ENCODE measurements around the gene RGL1. TPM values are rescaled to one million over a fixed set of nuclear protein-coding genes. Genes with fewer than 3 reads are reported as not detected.

RGL1 gene
- total RNA-seq, 2 donors from 2014 or later, result 1.0 to 1.4 TPM

GRCh38 chr1:183896466-183897048 lies 91.6 kb downstream of the RGL1 start:
- peaks cover 5% of the 10 kb centered on the region for H3K4me1 Mint-ChIP-seq
- H3K4me3 Mint-ChIP-seq, result no peak overlapping the region
- DNase-seq, result no peak
- no peaks in the 10 kb centered on the region for H3K9me3 ChIP-seq (ENCODE audit: control insufficient read depth, low read length, poor library complexity, severe bottlenecking)
- ATAC-seq, result no peak
- peaks cover 6% of the 10 kb centered on the region for H3K36me3 Mint-ChIP-seq (ENCODE audit: low read depth)
- H3K27ac Mint-ChIP-seq, result no peak overlapping the region
- no peaks in the 10 kb centered on the region for H3K27me3 Mint-ChIP-seq

GRCh38 chr1:183898001-183898396 lies 93.1 kb downstream of the RGL1 start:
- H3K4me3 Mint-ChIP-seq, result no peak overlapping the region
- peaks cover 5% of the 10 kb centered on the region for H3K4me1 Mint-ChIP-seq
- ATAC-seq (no peak), DNase-seq (no peak)
- no peak overlapping the region for H3K27ac Mint-ChIP-seq
- no peaks in the 10 kb centered on the region for H3K9me3 ChIP-seq (ENCODE audit: control insufficient read depth, low read length, poor library complexity, severe bottlenecking)
- H3K27me3 Mint-ChIP-seq, result no peaks in the 10 kb centered on the region
- H3K36me3 Mint-ChIP-seq (ENCODE audit: low read depth), result peaks cover 7% of the 10 kb centered on the region

- no peaks in the 10 kb centered on the region for H3K9me3 ChIP-seq (ENCODE audit: control insufficient read depth, low read length, poor library complexity, severe bottlenecking)
- DNase-seq (no peak), ATAC-seq (no peak)
- H3K27me3 Mint-ChIP-seq, result no peaks in the 10 kb centered on the region
- H3K4me3 Mint-ChIP-seq, result no peak overlapping the region
- H3K27ac Mint-ChIP-seq, result no peak overlapping the region
- peaks cover 5% of the 10 kb centered on the region for H3K4me1 Mint-ChIP-seq
- peaks cover 7% of the 10 kb centered on the region for H3K36me3 Mint-ChIP-seq (ENCODE audit: low read depth)
Observed at GRCh38 chr1:183898610-183899009, 93.7 kb downstream of the RGL1 start.

- Mint-ChIP-seq H3K27ac (no peak overlapping the region), H3K27me3 (no peaks in the 10 kb centered on the region), H3K4me3 (no peak overlapping the region), H3K4me1 (peaks cover 3% of the 10 kb centered on the region), H3K36me3 (ENCODE audit: low read depth) (peaks cover 2% of the 10 kb centered on the region)
- no peaks in the 10 kb centered on the region for H3K9me3 ChIP-seq (ENCODE audit: control insufficient read depth, low read length, poor library complexity, severe bottlenecking)
- ATAC-seq (no peak), DNase-seq (no peak)
Observed at GRCh38 chr1:183901748-183902330, 96.9 kb downstream of the RGL1 start.

- Mint-ChIP-seq H3K4me1 (peaks cover 2% of the 10 kb centered on the region), H3K4me3 (no peak overlapping the region), H3K36me3 (ENCODE audit: low read depth) (peaks cover 2% of the 10 kb centered on the region), H3K27me3 (no peaks in the 10 kb centered on the region), H3K27ac (no peak overlapping the region)
- DNase-seq, result no peak
- no peaks in the 10 kb centered on the region for H3K9me3 ChIP-seq (ENCODE audit: control insufficient read depth, low read length, poor library complexity, severe bottlenecking)
- ATAC-seq, result no peak
Observed at GRCh38 chr1:183903101-183903500, 98.2 kb downstream of the RGL1 start.

GRCh38 chr1:183905508-183906113 lies 100.7 kb downstream of the RGL1 start:
- DNase-seq (no peak), ATAC-seq (no peak)
- Mint-ChIP-seq H3K4me1 (peaks cover 10% of the 10 kb centered on the region), H3K27me3 (peaks cover 4% of the 10 kb centered on the region), H3K4me3 (no peak overlapping the region), H3K27ac (no peak overlapping the region), H3K36me3 (ENCODE audit: low read depth) (peaks cover 7% of the 10 kb centered on the region)
- no peaks in the 10 kb centered on the region for H3K9me3 ChIP-seq (ENCODE audit: control insufficient read depth, low read length, poor library complexity, severe bottlenecking)

- ATAC-seq (no peak), DNase-seq (no peak)
- H3K4me1 Mint-ChIP-seq, result peaks cover 10% of the 10 kb centered on the region
- H3K27ac Mint-ChIP-seq, result no peak overlapping the region
- no peaks in the 10 kb centered on the region for H3K9me3 ChIP-seq (ENCODE audit: control insufficient read depth, low read length, poor library complexity, severe bottlenecking)
- H3K4me3 Mint-ChIP-seq, result no peak overlapping the region
- H3K27me3 Mint-ChIP-seq, result peaks cover 4% of the 10 kb centered on the region
- H3K36me3 Mint-ChIP-seq (ENCODE audit: low read depth), result peaks cover 5% of the 10 kb centered on the region
Observed at GRCh38 chr1:183907070-183907469, 102.2 kb downstream of the RGL1 start.

- DNase-seq (no peak), ATAC-seq (no peak)
- Mint-ChIP-seq H3K36me3 (ENCODE audit: low read depth) (peaks cover 5% of the 10 kb centered on the region), H3K4me1 (peaks cover 12% of the 10 kb centered on the region), H3K4me3 (no peak overlapping the region), H3K27ac (no peak overlapping the region), H3K27me3 (peaks cover 4% of the 10 kb centered on the region)
- no peaks in the 10 kb centered on the region for H3K9me3 ChIP-seq (ENCODE audit: control insufficient read depth, low read length, poor library complexity, severe bottlenecking)
Observed at GRCh38 chr1:183908079-183908478, 103.2 kb downstream of the RGL1 start.

- Mint-ChIP-seq H3K4me3 (no peak overlapping the region), H3K27ac (peak overlapping the region; percentile 65), H3K36me3 (ENCODE audit: low read depth) (peaks cover 5% of the 10 kb centered on the region), H3K4me1 (peaks cover 14% of the 10 kb centered on the region), H3K27me3 (peaks cover 4% of the 10 kb centered on the region)
- ATAC-seq, result no peak
- DNase-seq, result no peak
- H3K9me3 ChIP-seq (ENCODE audit: control insufficient read depth, low read length, poor library complexity, severe bottlenecking), result no peaks in the 10 kb centered on the region
Observed at GRCh38 chr1:183909672-183910071, 104.8 kb downstream of the RGL1 start.

- ATAC-seq, result no peak
- no peak overlapping the region for H3K27ac Mint-ChIP-seq
- H3K9me3 ChIP-seq (ENCODE audit: control insufficient read depth, low read length, poor library complexity, severe bottlenecking), result no peaks in the 10 kb centered on the region
- H3K4me1 Mint-ChIP-seq, result peaks cover 20% of the 10 kb centered on the region
- DNase-seq, result no peak
- peaks cover 4% of the 10 kb centered on the region for H3K27me3 Mint-ChIP-seq
- H3K4me3 Mint-ChIP-seq, result no peak overlapping the region
- peaks cover 5% of the 10 kb centered on the region for H3K36me3 Mint-ChIP-seq (ENCODE audit: low read depth)
Observed at GRCh38 chr1:183910845-183911244, 105.9 kb downstream of the RGL1 start.

- H3K4me1 Mint-ChIP-seq, result peaks cover 25% of the 10 kb centered on the region
- ATAC-seq (no peak), DNase-seq (no peak)
- H3K9me3 ChIP-seq (ENCODE audit: control insufficient read depth, low read length, poor library complexity, severe bottlenecking), result no peaks in the 10 kb centered on the region
- H3K36me3 Mint-ChIP-seq (ENCODE audit: low read depth), result peaks cover 5% of the 10 kb centered on the region
- H3K27me3 Mint-ChIP-seq, result peaks cover 4% of the 10 kb centered on the region
- H3K27ac Mint-ChIP-seq, result no peak overlapping the region
- H3K4me3 Mint-ChIP-seq, result no peak overlapping the region
Observed at GRCh38 chr1:183911285-183911684, 106.4 kb downstream of the RGL1 start.

- H3K4me3 Mint-ChIP-seq, result no peak overlapping the region
- H3K4me1 Mint-ChIP-seq, result peaks cover 27% of the 10 kb centered on the region
- peaks cover 4% of the 10 kb centered on the region for H3K27me3 Mint-ChIP-seq
- no peaks in the 10 kb centered on the region for H3K9me3 ChIP-seq (ENCODE audit: control insufficient read depth, low read length, poor library complexity, severe bottlenecking)
- no peak for DNase-seq
- H3K36me3 Mint-ChIP-seq (ENCODE audit: low read depth), result peaks cover 5% of the 10 kb centered on the region
- no peak for ATAC-seq
- no peak overlapping the region for H3K27ac Mint-ChIP-seq
Observed at GRCh38 chr1:183912265-183912886, 107.5 kb downstream of the RGL1 start.

- ATAC-seq, result no peak
- peaks cover 27% of the 10 kb centered on the region for H3K4me1 Mint-ChIP-seq
- no peak overlapping the region for H3K27ac Mint-ChIP-seq
Observed at GRCh38 chr1:183913567-183913993, 108.7 kb downstream of the RGL1 start.

More at GRCh38 chr1:183913567-183913993, 108.7 kb downstream of the RGL1 start:
- no peak for DNase-seq
- Mint-ChIP-seq H3K36me3 (ENCODE audit: low read depth) (peaks cover 9% of the 10 kb centered on the region), H3K4me3 (no peak overlapping the region), H3K27me3 (peaks cover 4% of the 10 kb centered on the region)
- no peaks in the 10 kb centered on the region for H3K9me3 ChIP-seq (ENCODE audit: control insufficient read depth, low read length, poor library complexity, severe bottlenecking)

All from T-helper 17 cell (primary cell).